IMR-90 (cell line): Measurements from ENCODE around the gene DRD4. TPM values are rescaled to one million over a fixed set of nuclear protein-coding genes. Genes with fewer than 3 reads are reported as not detected.

ENCODE experiments used
- ATAC-seq: fragments of 200-7000 bp; cut with Tn5 transposase; 2 replicates; pipeline ENCODE4 v1.9.1; 2020; ENCODE audit warnings: low read depth, mild to moderate bottlenecking, moderate library complexity
- BruUV-seq: library from RNA; stranded (reverse); fragments of 400-500 nt; replicated peaks from 2 replicates; lab custom pipeline; 2021; lab: Mats Ljungman, UMichigan
- CTCF ChIA-PET: fragments of 300-600 bp; formaldehyde crosslinking; extraction: SDS; loops from one replicate; lab custom pipeline; 2021; ENCODE audit warnings: antibody characterized with exemption; lab: Yijun Ruan, JAX
- POLR2A ChIA-PET: fragments of 300-600 bp; sonication (Branson Sonifier 250); formaldehyde crosslinking; loops from one replicate; lab custom pipeline; 2022; ENCODE audit warnings: antibody characterized with exemption; ENCODE audit not compliant: unreplicated experiment; lab: Charles Lee
- DNase-seq: peaks from one replicate; pipeline ENCODE4 v3.0.0; 2013
- H2AFZ ChIP-seq: replicated peaks from 2 replicates; pipeline ENCODE3; 2013; ENCODE audit warnings: low read length, mild to moderate bottlenecking; ENCODE audit not compliant: poor library complexity
- H2AK5ac ChIP-seq: 2 replicates; pipeline ENCODE4 v1.6.1; 2013; ENCODE audit warnings: low read depth, low read length, inconsistent platforms
- H2AK9ac ChIP-seq: replicated peaks from 2 replicates; pipeline ENCODE3; 2013; ENCODE audit warnings: mild to moderate bottlenecking, low read depth, low read length, moderate library complexity; ENCODE audit not compliant: poor library complexity
- H2BK120ac ChIP-seq: 2 replicates; pipeline ENCODE4 v1.6.1; 2013; ENCODE audit warnings: low read depth, low read length, inconsistent platforms
- H2BK15ac ChIP-seq: 3 replicates; pipeline ENCODE4 v1.6.1; 2013; ENCODE audit warnings: low read depth, low read length, inconsistent platforms
- H2BK20ac ChIP-seq: 2 replicates; pipeline ENCODE4 v1.6.1; 2013; ENCODE audit warnings: low read depth, mild to moderate bottlenecking, inconsistent platforms, low read length, moderate library complexity
- H2BK5ac ChIP-seq: 2 replicates; pipeline ENCODE4 v1.6.1; 2013; ENCODE audit warnings: mild to moderate bottlenecking, low read depth, low read length, inconsistent platforms; ENCODE audit not compliant: poor library complexity, severe bottlenecking
- H3K14ac ChIP-seq: replicated peaks from 2 replicates; pipeline ENCODE4 v1.6.1; 2013; ENCODE audit warnings: low read depth, low read length, inconsistent platforms
- H3K18ac ChIP-seq: 2 replicates; pipeline ENCODE4 v1.6.1; 2013; ENCODE audit warnings: low read depth, low read length, control low read depth
- H3K23ac ChIP-seq: 2 replicates; pipeline ENCODE4 v1.6.1; 2013; ENCODE audit warnings: low read depth, low read length, inconsistent platforms
- H3K27ac ChIP-seq: 2 replicates; pipeline ENCODE4 v1.5.1; 2013; ENCODE audit warnings: mild to moderate bottlenecking, control low read depth, low read length; ENCODE audit not compliant: insufficient read depth
- H3K27me3 ChIP-seq: 2 replicates; pipeline ENCODE4 v1.6.1; 2013; ENCODE audit warnings: low read length; ENCODE audit not compliant: control insufficient read depth, insufficient read depth
- H3K36me3 ChIP-seq: 2 replicates; pipeline ENCODE4 v1.6.1; 2013; ENCODE audit warnings: low read length, mixed read lengths; ENCODE audit not compliant: control insufficient read depth, insufficient read depth
- H3K4ac ChIP-seq: 2 replicates; pipeline ENCODE4 v1.6.1; 2013; ENCODE audit warnings: low read depth, low read length, inconsistent platforms
- H3K4me1 ChIP-seq: 2 replicates; pipeline ENCODE4 v1.6.1; 2013; ENCODE audit warnings: low read length, mixed read lengths; ENCODE audit not compliant: control insufficient read depth, insufficient read depth
- H3K4me2 ChIP-seq: 2 replicates; pipeline ENCODE4 v1.6.1; 2013; ENCODE audit warnings: low read depth, mild to moderate bottlenecking, control low read depth, low read length, moderate library complexity
- H3K4me3 ChIP-seq: 2 replicates; pipeline ENCODE4 v1.5.1; 2013; ENCODE audit warnings: low read depth, mild to moderate bottlenecking, control low read depth, low read length, moderate library complexity; ENCODE audit not compliant: insufficient read depth
- H3K56ac ChIP-seq: 2 replicates; pipeline ENCODE4 v1.6.1; 2013; ENCODE audit warnings: low read length, inconsistent platforms; ENCODE audit not compliant: insufficient read depth; ENCODE audit errors: extremely low read depth
- H3K79me1 ChIP-seq, 2 experiments: 2 replicates each; pipeline ENCODE4 v1.6.1; 2013; ENCODE audit warnings: low read length in 2 of 2, inconsistent platforms in 1 of 2, low read depth in 1 of 2
- H3K9ac ChIP-seq: 2 replicates; pipeline ENCODE4 v1.6.1; 2013; ENCODE audit warnings: low read depth, low read length, control low read depth
- H3K9me1 ChIP-seq: 2 replicates; pipeline ENCODE4 v1.6.1; 2013; ENCODE audit warnings: low read length, inconsistent platforms; ENCODE audit not compliant: insufficient read depth
- H3K9me3 ChIP-seq: 2 replicates; pipeline ENCODE4 v1.6.1; 2013; ENCODE audit warnings: low read length; ENCODE audit not compliant: control insufficient read depth, insufficient read depth
- H4K20me1 ChIP-seq: 2 replicates; pipeline ENCODE4 v1.6.1; 2013; ENCODE audit warnings: low read length, inconsistent platforms; ENCODE audit not compliant: insufficient read depth
- H4K5ac ChIP-seq: 2 replicates; pipeline ENCODE4 v1.6.1; 2013; ENCODE audit warnings: mild to moderate bottlenecking, low read depth, low read length, control low read depth
- H4K8ac ChIP-seq, 2 experiments: 2 replicates each; pipeline ENCODE4 v1.6.1; 2013; ENCODE audit warnings: low read depth in 2 of 2, low read length in 2 of 2, control low read depth in 1 of 2, inconsistent platforms in 1 of 2
- H4K91ac ChIP-seq: 2 replicates; pipeline ENCODE4 v1.6.1; 2013; ENCODE audit warnings: low read depth, low read length, inconsistent platforms; ENCODE audit not compliant: insufficient read depth
- BHLHE40 ChIP-seq: fragments of 150-350 bp; IDR thresholded peaks from 2 replicates; pipeline ENCODE4 v1.6.1; 2016; ENCODE audit warnings: mild to moderate bottlenecking, low read depth, low read length
- CEBPB ChIP-seq: IDR thresholded peaks from 2 replicates; pipeline ENCODE4 v1.6.1; 2012; ENCODE audit warnings: low read depth, low read length, improper control_type of control experiment
- FOS ChIP-seq: fragments of 150-350 bp; IDR thresholded peaks from 2 replicates; pipeline ENCODE4 v1.6.1; 2016; ENCODE audit warnings: low read depth, low read length
- MAFK ChIP-seq: IDR thresholded peaks from 2 replicates; pipeline ENCODE4 v1.6.1; 2012; ENCODE audit warnings: low read depth, low read length, improper control_type of control experiment
- NFE2L2 ChIP-seq: fragments of 150-350 bp; IDR thresholded peaks from 2 replicates; pipeline ENCODE4 v1.6.1; 2016; ENCODE audit warnings: low read depth, mild to moderate bottlenecking, low read length
- RAD21 ChIP-seq: IDR thresholded peaks from 2 replicates; pipeline ENCODE4 v1.6.1; 2012; ENCODE audit warnings: low read length, improper control_type of control experiment
- WGBS, 2 experiments: methylation state at CpG; one replicate each; pipeline versions ENCODE4 v1.1.5 to v1.1.7; 2013; ENCODE audit warnings: missing lambda C conversion rate in 2 of 2; ENCODE audit not compliant: insufficient read length in 1 of 2; ENCODE audit errors: extremely low coverage in 2 of 2; 5-methylcytosine and 5-hydroxymethylcytosine counted together
- dilution Hi-C: fragments of 300-500 bp; cut with HindIII; formaldehyde crosslinking; loops from one replicate; pipeline ENCODE4 v1.14.3; 2018; ENCODE audit warnings: low sequenced_read_pairs; ENCODE audit not compliant: unreplicated experiment
- in situ Hi-C: fragments of 300-500 bp; cut with MboI; formaldehyde crosslinking; loops from 3 replicates; pipeline ENCODE4 v1.14.3; 2019; ENCODE audit warnings: low sequenced_read_pairs, inconsistent platforms, mixed read lengths
- intact Hi-C: fragments of 100-400 bp; cut with micrococcal nuclease; formaldehyde crosslinking; loops from 2 replicates; pipeline ENCODE4 v1.10.0; 2022
- polyA plus RNA-seq, 3 experiments: library from polyadenylated mRNA; depleted of rRNA; stranded (reverse); fragments of >200 nt; gene quantifications; 2 replicates each; pipeline ENCODE4 v1.2.3, GENCODE V29; 2012; ENCODE audit warnings: low replicate concordance in 1 of 3
- total RNA-seq: library from RNA; depleted of rRNA; stranded (reverse); fragments of >200 nt; gene quantifications from 2 replicates; pipeline ENCODE4 v1.2.3, GENCODE V29; 2012
- TF ChIP-seq, protein P1 (sequence below): fragments of 150-350 bp; IDR thresholded peaks from 2 replicates; pipeline ENCODE4 v1.6.1; 2017; ENCODE audit warnings: mild to moderate bottlenecking, antibody characterized with exemption, low read length, low read depth

DRD4 gene
- total and polyA plus RNA-seq, 2 of the 4 experiments (the other 2 are of a cell fraction) = not detected

- 100% methylated on average over 1 of the region's 5 CpGs; no CpG with 5 or more reads in 1 of the 2 experiments for WGBS, 2 experiments
- in situ Hi-C loops = no loop called here
- no TSS peak for BruUV-seq
- CTCF ChIA-PET = no interaction called here
- dilution Hi-C loops = no loop called here
- intact Hi-C loops = no loop called here
- Histone ChIP-seq H3K4ac (no peak overlapping the region), H3K36me3 (no peaks in the 10 kb centered on the region; the same call in none of the 2 replicates), H3K18ac (no peak overlapping the region), H3K56ac (no peak overlapping the region), H3K79me1 (no peaks in the 10 kb centered on the region), H3K9me3 (no peaks in the 10 kb centered on the region), H4K91ac (no peak overlapping the region), H4K5ac (no peak overlapping the region), H2BK5ac (no peak overlapping the region), H2BK20ac (no peak overlapping the region), H3K27ac (no peak overlapping the region), H3K4me1 (peaks cover 4% of the 10 kb centered on the region; the same call in 1 of the 2 replicates), H2BK15ac (no peak overlapping the region), H3K14ac (no peak overlapping the region), H3K23ac (no peak overlapping the region), H3K4me2 (no peak overlapping the region), H2AFZ (no peak overlapping the region), H3K9me1 (peaks cover 5% of the 10 kb centered on the region; the same call in 1 of the 2 replicates), H2AK9ac (no peak overlapping the region), H2BK120ac (no peak overlapping the region), H2AK5ac (no peak overlapping the region), H3K4me3 (no peak overlapping the region), H4K20me1 (peaks cover 13% of the 10 kb centered on the region), H4K8ac (no peak overlapping the region), H3K27me3 (peaks cover 2% of the 10 kb centered on the region; the same call in 1 of the 2 replicates), H3K9ac (no peak overlapping the region)
- no peak for ATAC-seq
- DNase-seq = no peak
- POLR2A ChIA-PET = no interaction called here
- TF ChIP-seq, protein P1, sequence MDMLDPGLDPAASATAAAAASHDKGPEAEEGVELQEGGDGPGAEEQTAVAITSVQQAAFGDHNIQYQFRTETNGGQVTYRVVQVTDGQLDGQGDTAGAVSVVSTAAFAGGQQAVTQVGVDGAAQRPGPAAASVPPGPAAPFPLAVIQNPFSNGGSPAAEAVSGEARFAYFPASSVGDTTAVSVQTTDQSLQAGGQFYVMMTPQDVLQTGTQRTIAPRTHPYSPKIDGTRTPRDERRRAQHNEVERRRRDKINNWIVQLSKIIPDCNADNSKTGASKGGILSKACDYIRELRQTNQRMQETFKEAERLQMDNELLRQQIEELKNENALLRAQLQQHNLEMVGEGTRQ = no peak
- no peak for TF ChIP-seq NFE2L2
- TF ChIP-seq FOS = no peak
- TF ChIP-seq BHLHE40 = no peak
- TF ChIP-seq MAFK = no peak
- TF ChIP-seq RAD21 = no peak
- TF ChIP-seq CEBPB = no peak
Observed at GRCh38 chr11:630871-631270, 6.2 kb upstream of the DRD4 start.
